ENCODE measurements around the gene VAV3. TPM values are rescaled to one million over a fixed set of nuclear protein-coding genes. Genes with fewer than 3 reads are reported as not detected.
A peak's percentile ranks its signal among the peaks of the same experiment; 100 is the strongest.

VAV3 gene
- polyA plus RNA-seq, 3 donors: 5.4 to 9.2 (median 9.0) TPM

DNA sequence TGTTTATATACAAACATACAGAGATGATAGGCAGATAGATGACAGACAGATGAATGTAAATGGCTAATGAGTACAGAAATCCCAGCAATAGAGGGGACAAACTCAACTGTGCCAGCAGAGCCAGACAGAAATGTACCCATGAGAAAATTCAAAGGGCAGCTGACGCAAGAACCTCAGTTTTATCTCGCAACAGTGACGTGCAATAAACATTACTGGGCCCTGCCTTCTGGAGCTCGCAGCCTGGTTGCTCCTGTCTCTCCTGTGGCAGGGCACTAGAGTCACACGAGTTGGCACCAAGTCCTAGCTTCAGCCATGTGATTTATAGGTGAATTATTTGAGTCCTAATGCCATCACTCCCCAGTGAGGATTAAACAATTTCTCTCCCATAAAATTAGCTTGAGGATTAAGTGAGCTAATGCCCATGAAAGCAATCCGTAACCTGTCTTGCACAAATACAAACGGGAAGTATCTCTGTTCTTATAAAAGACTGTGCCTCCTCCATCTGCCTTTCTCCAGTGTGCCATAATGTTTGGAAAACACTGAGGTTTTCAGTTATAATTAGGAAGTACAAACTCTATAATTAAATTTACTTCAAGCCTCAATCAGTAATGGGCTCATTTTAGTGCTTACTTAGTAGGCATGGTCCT is 50.7 kb downstream of the VAV3 start:
- Histone ChIP-seq H3K9ac (ENCODE audit: insufficient read depth, low read length, poor library complexity, severe bottlenecking) (no peak overlapping the region), H3K27me3 (ENCODE audit: control insufficient read depth in 2 of 2, insufficient read depth in 2 of 2, low read length in 2 of 2) (no peaks in the 10 kb centered on the region), H3K36me3 (replicated peaks in 1 of 2; ENCODE audit: control insufficient read depth in 1 of 2, insufficient read depth in 2 of 2, low read length in 2 of 2) (no peaks in the 10 kb centered on the region), H3K4me3 (replicated peaks in 1 of 3; ENCODE audit: low read depth in 2 of 3, low read length in 3 of 3) (peak overlapping the region in 1 of 3 experiments; percentile 25), H3K9me3 (replicated peaks in 1 of 2; ENCODE audit: control insufficient read depth in 1 of 2, insufficient read depth in 1 of 2, low read length in 2 of 2) (no peaks in the 10 kb centered on the region), H2AFZ (ENCODE audit: insufficient read depth, low read depth, low read length, poor library complexity, severe bottlenecking) (peak overlapping the region; percentile 62), H3K4me1 (ENCODE audit: control insufficient read depth in 1 of 2, insufficient read depth in 2 of 2, low read length in 2 of 2) (peaks cover 12 to 16% of the 10 kb centered on the region in 2 donors), H3K79me2 (ENCODE audit: insufficient read depth, low read length) (peaks cover 93% of the 10 kb centered on the region), H3K4me2 (replicated peaks; ENCODE audit: extremely low read depth, low read length, poor library complexity, severe bottlenecking) (peak overlapping the region; percentile 48), H4K20me1 (ENCODE audit: insufficient read depth, low read length) (peaks cover 21% of the 10 kb centered on the region), H3K27ac (ENCODE audit: low read depth in 1 of 2, low read length in 2 of 2) (peak overlapping the region; percentile 43 to 77)
- DNase-seq: peak; percentile 51 to 75 (median 69)
- no peak for TF ChIP-seq CTCF (IDR thresholded peaks at IDR 0.05)
- H3K4me3 Mint-ChIP-seq: peak overlapping the region; percentile 21 to 63
- H3K36me3 Mint-ChIP-seq: no peaks in the 10 kb centered on the region
- peaks cover 16% of the 10 kb centered on the region for H3K4me1 Mint-ChIP-seq
- H3K27ac Mint-ChIP-seq: peak overlapping the region; percentile 78 to 94 (median 89)
- H3K27me3 Mint-ChIP-seq (ENCODE audit: low read depth in 3 of 3): no peaks in the 10 kb centered on the region
- WGBS (ENCODE audit: insufficient coverage): 16% methylated on average over 4 of the region's 7 CpGs
- peaks cover 0 to 4% (median 0%) of the 10 kb centered on the region in 7 donors for H3K9me3 Mint-ChIP-seq
- intact Hi-C loops (cut with micrococcal nuclease): loop anchor here in 1 of 2 donors (5.0 kb wide), 1 partner anchor 43 kb away; no protein-coding TSS in a partner anchor

DNA sequence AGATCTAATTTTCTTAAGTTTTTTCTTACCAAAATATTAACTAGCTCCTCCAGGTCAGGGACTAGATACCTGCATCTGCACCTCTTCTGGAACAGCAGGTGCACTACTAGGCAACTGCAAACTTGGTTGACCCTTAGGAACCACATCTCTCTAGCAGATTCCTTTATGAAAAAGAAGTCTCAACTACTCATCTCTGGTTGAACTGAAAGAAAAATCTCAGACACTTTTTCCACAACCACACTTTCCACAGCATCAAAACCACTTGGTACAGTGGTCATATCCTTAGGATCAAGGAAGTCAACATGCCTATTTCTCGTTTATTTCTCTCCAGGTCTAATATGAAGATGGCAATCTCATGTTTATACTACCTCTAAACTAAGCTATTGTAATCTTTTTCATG is 52.3 kb downstream of the VAV3 start:
- H3K4me1 ChIP-seq (ENCODE audit: control insufficient read depth in 1 of 2, insufficient read depth in 2 of 2, low read length in 2 of 2): peaks cover 12 to 16% of the 10 kb centered on the region in 2 donors
- peak overlapping the region in 1 of 7 donors; percentile 9 for H3K27ac Mint-ChIP-seq
- no peak overlapping the region for H3K4me3 Mint-ChIP-seq
- no peaks in the 10 kb centered on the region for H3K36me3 ChIP-seq (replicated peaks in 1 of 2; ENCODE audit: control insufficient read depth in 1 of 2, insufficient read depth in 2 of 2, low read length in 2 of 2)
- no peak for TF ChIP-seq CTCF (IDR thresholded peaks at IDR 0.05)
- H3K4me3 ChIP-seq (replicated peaks in 1 of 3; ENCODE audit: low read depth in 2 of 3, low read length in 3 of 3): no peak overlapping the region
- no peak overlapping the region for H3K9ac ChIP-seq (ENCODE audit: insufficient read depth, low read length, poor library complexity, severe bottlenecking)
- H3K27ac ChIP-seq (ENCODE audit: low read depth in 1 of 2, low read length in 2 of 2): no peak overlapping the region
- H3K27me3 ChIP-seq (ENCODE audit: control insufficient read depth in 2 of 2, insufficient read depth in 2 of 2, low read length in 2 of 2): no peaks in the 10 kb centered on the region
- peaks cover 96% of the 10 kb centered on the region for H3K79me2 ChIP-seq (ENCODE audit: insufficient read depth, low read length)
- H2AFZ ChIP-seq (ENCODE audit: insufficient read depth, low read depth, low read length, poor library complexity, severe bottlenecking): no peak overlapping the region
- no peaks in the 10 kb centered on the region for H3K9me3 Mint-ChIP-seq
- peaks cover 18% of the 10 kb centered on the region for H3K4me1 Mint-ChIP-seq
- DNase-seq: no peak
- H3K9me3 ChIP-seq (replicated peaks in 1 of 2; ENCODE audit: control insufficient read depth in 1 of 2, insufficient read depth in 1 of 2, low read length in 2 of 2): no peaks in the 10 kb centered on the region
- H4K20me1 ChIP-seq (ENCODE audit: insufficient read depth, low read length): peaks cover 27% of the 10 kb centered on the region
- H3K4me2 ChIP-seq (replicated peaks; ENCODE audit: extremely low read depth, low read length, poor library complexity, severe bottlenecking): no peak overlapping the region
- intact Hi-C loops (cut with micrococcal nuclease): loop anchor here in 1 of 2 donors (5.0 kb wide), 1 partner anchor 45 kb away; no protein-coding TSS in a partner anchor
- WGBS (ENCODE audit: insufficient coverage): no CpG with 5 or more reads among the region's 1 CpG
- no peaks in the 10 kb centered on the region for H3K27me3 Mint-ChIP-seq (ENCODE audit: low read depth in 3 of 3)
- H3K36me3 Mint-ChIP-seq: no peaks in the 10 kb centered on the region

Measured in CD14-positive monocyte (primary cell).